Measurements from ENCODE around the gene ZWILCH.
"Not testable (repeated sequence)": the region's sequence is repeated elsewhere in the genome, so short reads cannot be mapped to it uniquely, and the experiment has no call there.

Gene ZWILCH

GRCh38 chr15:66581972-66582537 lies 76.9 kb downstream of the ZWILCH start:
- DNase-seq (ENCODE audit: low read depth): no peak

GRCh38 chr15:66586155-66586976 lies 81.2 kb downstream of the ZWILCH start:
- DNase-seq (ENCODE audit: low read depth): no peak

- DNase-seq (ENCODE audit: low read depth): no peak
Observed at GRCh38 chr15:66587020-66587419, 81.9 kb downstream of the ZWILCH start.

GRCh38 chr15:66587749-66588148 lies 82.6 kb downstream of the ZWILCH start:
- DNase-seq (ENCODE audit: low read depth): no peak

GRCh38 chr15:66588537-66588936 lies 83.4 kb downstream of the ZWILCH start:
- no peak for DNase-seq (ENCODE audit: low read depth)

- DNase-seq (ENCODE audit: low read depth): no peak
Observed at GRCh38 chr15:66588971-66589370, 83.8 kb downstream of the ZWILCH start.

GRCh38 chr15:66589429-66589828 lies 84.3 kb downstream of the ZWILCH start:
- DNase-seq (ENCODE audit: low read depth): not testable (repeated sequence)

- no peak for DNase-seq (ENCODE audit: low read depth)
Observed at GRCh38 chr15:66590435-66590834, 85.3 kb downstream of the ZWILCH start.

GRCh38 chr15:66591322-66591862 lies 86.3 kb downstream of the ZWILCH start:
- no peak for DNase-seq (ENCODE audit: low read depth)

GRCh38 chr15:66592505-66593218 lies 87.5 kb downstream of the ZWILCH start:
- no peak for DNase-seq (ENCODE audit: low read depth)

- DNase-seq (ENCODE audit: low read depth): no peak
Observed at GRCh38 chr15:66593219-66593780, 88.2 kb downstream of the ZWILCH start.

- no peak for DNase-seq (ENCODE audit: low read depth)
Observed at GRCh38 chr15:66594344-66594743, 89.2 kb downstream of the ZWILCH start.

GRCh38 chr15:66594836-66595235 lies 89.7 kb downstream of the ZWILCH start:
- DNase-seq (ENCODE audit: low read depth): no peak

- no peak for DNase-seq (ENCODE audit: low read depth)
Observed at GRCh38 chr15:66595332-66595731, 90.2 kb downstream of the ZWILCH start.

GRCh38 chr15:66595931-66596545 lies 90.9 kb downstream of the ZWILCH start:
- peak; percentile 18 for DNase-seq (ENCODE audit: low read depth)

GRCh38 chr15:66598095-66598815 lies 93.1 kb downstream of the ZWILCH start:
- no peak for DNase-seq (ENCODE audit: low read depth)

Measured in HS-5 (cell line).